C4-2B (cell line): ENCODE results near the gene CRIP1.

ENCODE experiments used
- H3K27ac ChIP-seq: fragments of 450-650 bp; 2 replicates; pipeline ENCODE4 v1.5.1; 2017
- ZFX ChIP-seq: fragments of 450-650 bp; IDR thresholded peaks from 2 replicates; pipeline ENCODE4 v1.6.1; 2017
- TF ChIP-seq, protein P1 (sequence below): fragments of 450-650 bp; conservative IDR thresholded peaks from 2 replicates; pipeline ENCODE4 v1.5.1; 2017; ENCODE audit warnings: mild to moderate bottlenecking

CRIP1 gene

DNA sequence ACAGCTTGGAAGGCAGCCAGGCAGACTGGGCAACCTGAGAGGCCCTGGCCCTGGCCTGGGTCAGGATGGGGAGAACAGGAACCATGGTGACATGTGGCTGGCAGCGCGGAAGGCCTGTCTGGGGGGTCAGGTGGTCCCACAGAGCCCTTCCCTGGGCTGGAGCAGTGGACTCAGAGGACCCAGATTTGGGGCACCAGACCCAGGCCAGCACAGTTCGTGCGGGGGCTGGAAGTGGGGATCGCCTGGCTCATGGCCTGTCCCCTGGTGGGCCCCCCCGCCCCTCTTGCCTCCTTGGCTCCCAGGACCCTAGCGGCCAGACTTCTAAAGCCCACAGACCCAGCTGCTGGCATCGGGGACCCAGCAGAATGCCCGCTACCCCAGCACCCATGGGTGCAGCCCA is 45.7 kb upstream of the CRIP1 start:
- no peak overlapping the region for H3K27ac ChIP-seq
- TF ChIP-seq ZFX = no peak
- TF ChIP-seq, protein P1, sequence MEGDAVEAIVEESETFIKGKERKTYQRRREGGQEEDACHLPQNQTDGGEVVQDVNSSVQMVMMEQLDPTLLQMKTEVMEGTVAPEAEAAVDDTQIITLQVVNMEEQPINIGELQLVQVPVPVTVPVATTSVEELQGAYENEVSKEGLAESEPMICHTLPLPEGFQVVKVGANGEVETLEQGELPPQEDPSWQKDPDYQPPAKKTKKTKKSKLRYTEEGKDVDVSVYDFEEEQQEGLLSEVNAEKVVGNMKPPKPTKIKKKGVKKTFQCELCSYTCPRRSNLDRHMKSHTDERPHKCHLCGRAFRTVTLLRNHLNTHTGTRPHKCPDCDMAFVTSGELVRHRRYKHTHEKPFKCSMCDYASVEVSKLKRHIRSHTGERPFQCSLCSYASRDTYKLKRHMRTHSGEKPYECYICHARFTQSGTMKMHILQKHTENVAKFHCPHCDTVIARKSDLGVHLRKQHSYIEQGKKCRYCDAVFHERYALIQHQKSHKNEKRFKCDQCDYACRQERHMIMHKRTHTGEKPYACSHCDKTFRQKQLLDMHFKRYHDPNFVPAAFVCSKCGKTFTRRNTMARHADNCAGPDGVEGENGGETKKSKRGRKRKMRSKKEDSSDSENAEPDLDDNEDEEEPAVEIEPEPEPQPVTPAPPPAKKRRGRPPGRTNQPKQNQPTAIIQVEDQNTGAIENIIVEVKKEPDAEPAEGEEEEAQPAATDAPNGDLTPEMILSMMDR = no peak

DNA sequence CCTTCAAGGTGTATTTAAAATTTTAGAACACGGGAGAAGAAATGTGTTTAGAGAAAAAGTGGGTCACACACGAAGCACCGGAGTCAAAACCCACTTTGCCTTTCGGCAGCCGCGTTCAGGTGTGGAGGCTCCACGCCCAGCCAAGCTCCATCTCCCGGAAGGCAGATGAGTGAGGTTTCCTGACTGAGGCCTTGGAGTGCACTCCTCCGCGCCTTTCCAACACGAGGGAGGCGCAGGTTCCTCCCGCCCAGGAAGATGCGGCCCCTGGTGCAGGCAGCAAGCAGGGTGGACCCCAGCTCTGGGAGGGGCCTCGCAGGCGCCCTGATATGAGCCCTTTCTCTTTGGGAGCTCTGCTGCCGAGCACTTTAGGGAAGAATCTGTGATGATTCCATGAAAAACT is 44.6 kb upstream of the CRIP1 start:
- TF ChIP-seq, protein P1 = no peak
- no peak for TF ChIP-seq ZFX

DNA sequence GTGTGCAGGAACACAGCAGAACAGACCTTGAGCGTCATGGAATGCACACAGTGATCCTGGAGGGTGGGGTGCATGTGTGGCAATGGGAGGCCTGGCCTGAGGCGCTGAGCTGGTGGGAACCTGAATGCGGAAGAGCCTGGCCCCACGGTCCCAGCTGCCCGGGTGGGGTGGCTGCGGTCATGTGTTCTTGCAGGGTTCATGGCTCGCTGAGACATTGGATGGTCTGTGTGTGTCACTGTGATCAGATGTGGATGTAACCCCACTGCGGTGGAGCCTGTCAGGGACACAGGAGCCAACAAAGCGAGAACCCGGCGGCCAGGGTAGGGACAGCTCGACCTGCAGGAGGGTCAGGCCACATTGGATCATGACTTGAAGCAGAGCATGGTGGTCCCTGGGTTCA is 43.9 kb upstream of the CRIP1 start:
- H3K27ac ChIP-seq = no peak overlapping the region
- TF ChIP-seq, protein P1 = no peak
- TF ChIP-seq ZFX = no peak

More for the DNA sequence above, 44.6 kb upstream of the CRIP1 start:
- no peak overlapping the region for H3K27ac ChIP-seq

DNA sequence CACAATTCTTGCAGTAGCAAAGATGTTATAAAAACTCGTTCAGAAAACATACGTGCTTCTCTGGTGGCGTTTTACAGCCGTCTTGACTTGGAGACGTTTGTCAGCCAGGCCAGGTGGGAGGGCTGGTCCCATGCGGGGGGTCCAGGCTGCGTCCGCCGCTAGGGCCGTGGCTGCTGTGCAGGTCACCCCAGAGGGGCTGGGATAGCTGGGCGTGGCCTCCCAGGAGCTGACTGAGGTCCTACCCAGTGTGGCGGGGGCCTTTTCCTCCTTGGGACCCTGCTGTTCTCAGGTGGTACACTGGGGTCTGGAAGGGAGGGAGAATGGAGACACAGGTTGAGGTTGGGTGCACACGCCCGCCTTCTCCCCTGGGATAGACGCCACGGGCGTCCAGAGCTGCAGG is 41.8 kb upstream of the CRIP1 start:
- no peak for TF ChIP-seq ZFX
- TF ChIP-seq, protein P1 = no peak
- H3K27ac ChIP-seq = no peak overlapping the region

DNA sequence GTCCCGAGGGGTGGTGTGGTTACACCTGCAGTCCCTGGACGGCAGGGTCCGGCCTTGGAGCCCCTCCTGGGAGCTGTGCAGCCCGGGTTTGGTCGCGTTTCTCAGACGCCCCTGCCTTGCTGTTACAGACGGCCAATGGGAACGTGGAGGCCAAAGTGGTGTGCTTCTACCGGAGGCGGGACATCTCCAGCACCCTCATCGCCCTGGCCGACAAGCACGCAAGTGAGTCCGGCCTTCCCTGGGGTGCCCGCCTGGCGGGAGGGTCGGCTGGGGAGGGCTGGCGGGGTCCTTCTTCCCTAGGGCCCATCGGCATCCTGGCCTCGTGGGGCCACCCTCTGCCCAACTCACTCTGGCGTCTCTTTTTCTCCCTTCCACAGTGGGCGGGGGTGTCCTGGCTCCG is 41.4 kb upstream of the CRIP1 start:
- TF ChIP-seq, protein P1 = no peak
- no peak for TF ChIP-seq ZFX
- H3K27ac ChIP-seq = no peak overlapping the region

DNA sequence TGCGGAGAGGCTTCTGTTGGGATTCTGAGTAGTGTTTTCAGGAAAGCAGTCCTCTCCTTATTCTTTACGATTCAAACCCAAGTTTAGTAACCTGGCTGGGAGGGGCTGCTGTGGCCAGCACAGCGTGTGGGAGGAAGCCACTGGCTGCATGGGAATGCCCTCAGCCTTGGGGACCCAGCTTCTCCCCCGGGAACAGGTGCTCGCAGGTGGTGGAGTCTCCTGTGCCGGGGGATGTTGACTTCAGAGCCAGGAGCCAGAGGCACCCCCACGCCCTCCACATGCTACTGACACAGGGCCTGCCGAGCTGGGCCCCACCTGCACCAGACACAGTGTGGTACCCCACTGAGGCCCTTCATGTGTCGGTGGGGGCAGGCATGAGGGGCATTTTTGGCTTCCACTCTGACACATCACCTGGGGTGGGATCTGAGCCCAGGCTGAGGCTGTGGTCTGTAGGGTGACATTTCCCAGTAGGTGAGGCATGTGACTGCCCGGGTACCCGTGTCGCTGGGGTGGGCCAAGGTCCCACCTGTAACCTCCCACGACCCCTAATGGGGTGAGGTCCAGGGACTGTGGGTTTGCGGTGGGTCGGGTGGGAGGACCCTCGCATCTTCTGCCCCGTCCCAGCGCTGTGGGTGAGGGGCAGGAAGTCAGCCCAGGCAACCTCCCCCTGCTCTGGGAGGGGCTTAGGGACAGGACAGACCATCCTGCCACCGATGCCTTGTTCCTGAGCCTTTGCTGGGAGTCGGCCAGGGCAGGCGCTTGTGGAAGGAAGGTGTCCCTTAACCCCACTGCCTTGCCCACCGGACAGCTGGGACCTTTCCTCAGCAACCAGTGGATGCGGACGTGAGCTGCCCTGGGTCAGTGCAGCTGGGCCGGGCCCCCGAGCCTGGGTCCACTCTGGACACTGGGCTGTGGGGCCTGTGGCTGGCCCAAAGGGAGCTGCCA is 40.5 kb upstream of the CRIP1 start:
- no peak overlapping the region for H3K27ac ChIP-seq
- TF ChIP-seq, protein P1 = no peak
- TF ChIP-seq ZFX = no peak

DNA sequence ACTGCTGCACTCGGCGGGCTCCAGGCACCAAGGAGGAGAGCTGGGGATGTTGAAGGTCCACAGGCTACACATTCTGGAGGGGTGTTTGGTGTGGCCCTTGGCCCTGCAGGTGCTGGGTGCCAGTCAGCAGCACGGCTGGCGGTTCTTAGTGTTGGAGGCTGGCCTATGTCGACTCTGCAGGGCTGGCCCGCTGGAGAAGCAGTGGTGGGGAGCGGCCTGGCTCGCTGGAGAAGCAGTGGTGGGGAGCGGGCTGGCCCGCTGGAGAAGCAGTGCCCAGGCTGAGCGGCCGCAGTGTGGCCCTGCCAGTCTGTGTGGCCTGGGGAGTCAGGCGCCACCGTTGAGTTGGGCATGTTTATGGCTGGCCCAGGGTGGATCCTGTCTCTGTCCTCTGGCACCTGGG is 39.7 kb upstream of the CRIP1 start:
- H3K27ac ChIP-seq = no peak overlapping the region
- TF ChIP-seq ZFX = no peak
- TF ChIP-seq, protein P1 = no peak
